HG02973 (cell line): ENCODE measurements around the gene PTBP1.
"Not testable (repeated sequence)": the region's sequence is repeated elsewhere in the genome, so short reads cannot be mapped to it uniquely, and the experiment has no call there.

Source experiments
- ATAC-seq: cut with Tn5 transposase; IDR thresholded peaks from one replicate; pipeline ENCODE4 v1.9.1; 2021; ENCODE audit warnings: moderate library complexity; ENCODE audit not compliant: unreplicated experiment

The PTBP1 gene

DNA sequence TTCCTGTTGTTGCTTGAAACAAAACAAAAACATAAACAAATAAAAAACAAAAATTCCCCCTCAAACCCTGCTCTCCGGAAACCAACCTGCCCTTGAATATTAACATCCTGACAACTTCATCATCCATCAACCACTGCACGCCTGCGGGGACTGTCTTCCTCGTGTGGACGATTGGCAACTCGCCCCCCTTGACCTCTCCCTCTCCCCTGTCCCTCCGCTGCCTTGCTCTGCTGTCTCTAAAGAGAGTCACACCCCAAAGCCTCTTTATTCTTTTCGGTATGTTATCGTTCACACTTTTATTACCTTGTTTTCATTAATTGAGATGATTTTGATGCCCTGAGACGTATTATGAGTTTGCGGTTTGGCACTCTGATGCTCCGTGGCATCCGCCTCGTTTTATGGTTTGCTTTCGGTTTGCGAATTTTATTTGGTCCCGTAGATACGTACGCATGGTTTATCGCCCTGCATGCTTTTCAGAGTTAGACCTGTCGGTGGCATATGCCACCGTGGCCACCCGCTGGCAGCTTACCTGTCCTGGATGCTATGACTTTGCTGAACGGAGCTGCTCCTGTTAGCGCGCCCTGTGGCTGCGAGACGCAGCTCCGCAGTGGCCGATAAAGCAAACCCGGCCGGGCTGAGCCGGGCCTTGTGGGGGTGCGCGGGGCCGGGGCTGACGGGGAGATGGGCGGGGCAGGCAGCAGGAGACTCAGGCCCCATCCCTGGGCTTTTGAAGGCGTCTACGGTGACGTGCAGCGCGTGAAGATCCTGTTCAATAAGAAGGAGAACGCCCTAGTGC, 10.6 kb downstream of the PTBP1 start:
- no peak for ATAC-seq

DNA sequence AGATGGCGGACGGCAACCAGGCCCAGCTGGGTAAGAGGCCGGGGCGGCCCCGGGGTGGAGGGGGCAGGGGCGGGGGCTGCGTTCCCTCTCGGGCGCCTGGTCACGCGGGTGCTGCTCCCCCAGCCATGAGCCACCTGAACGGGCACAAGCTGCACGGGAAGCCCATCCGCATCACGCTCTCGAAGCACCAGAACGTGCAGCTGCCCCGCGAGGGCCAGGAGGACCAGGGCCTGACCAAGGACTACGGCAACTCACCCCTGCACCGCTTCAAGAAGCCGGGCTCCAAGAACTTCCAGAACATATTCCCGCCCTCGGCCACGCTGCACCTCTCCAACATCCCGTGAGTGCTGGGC, 11.1 kb downstream of the PTBP1 start:
- no peak for ATAC-seq

DNA sequence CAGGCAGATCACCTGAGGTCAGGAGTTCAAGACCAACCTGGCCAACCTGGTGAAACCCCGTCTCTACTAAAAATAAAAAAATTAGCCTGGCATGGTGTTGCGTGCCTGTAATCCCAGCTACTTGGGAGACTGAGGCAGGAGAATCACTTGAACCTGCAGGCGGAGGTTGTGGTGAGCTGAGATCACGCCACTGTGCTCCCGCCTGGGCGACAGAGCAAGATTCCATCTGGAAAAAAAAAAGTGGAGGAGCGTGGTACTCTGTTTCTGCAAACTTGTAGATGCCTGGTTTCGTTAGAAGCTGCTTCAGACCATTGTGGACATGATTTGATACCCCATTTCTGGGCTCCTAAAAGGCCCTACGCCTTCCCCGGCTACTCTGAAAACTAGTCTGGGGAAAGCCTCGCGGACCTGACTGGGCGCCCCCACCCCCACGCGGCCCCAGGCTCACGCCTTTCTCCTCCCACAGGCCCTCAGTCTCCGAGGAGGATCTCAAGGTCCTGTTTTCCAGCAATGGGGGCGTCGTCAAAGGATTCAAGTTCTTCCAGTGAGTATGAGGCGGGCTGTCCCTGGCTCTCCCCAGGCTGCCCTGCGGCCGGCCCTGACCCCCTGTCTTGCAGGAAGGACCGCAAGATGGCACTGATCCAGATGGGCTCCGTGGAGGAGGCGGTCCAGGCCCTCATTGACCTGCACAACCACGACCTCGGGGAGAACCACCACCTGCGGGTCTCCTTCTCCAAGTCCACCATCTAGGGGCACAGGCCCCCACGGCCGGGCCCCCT, 13.0 kb downstream of the PTBP1 start:
- no peak for ATAC-seq

DNA sequence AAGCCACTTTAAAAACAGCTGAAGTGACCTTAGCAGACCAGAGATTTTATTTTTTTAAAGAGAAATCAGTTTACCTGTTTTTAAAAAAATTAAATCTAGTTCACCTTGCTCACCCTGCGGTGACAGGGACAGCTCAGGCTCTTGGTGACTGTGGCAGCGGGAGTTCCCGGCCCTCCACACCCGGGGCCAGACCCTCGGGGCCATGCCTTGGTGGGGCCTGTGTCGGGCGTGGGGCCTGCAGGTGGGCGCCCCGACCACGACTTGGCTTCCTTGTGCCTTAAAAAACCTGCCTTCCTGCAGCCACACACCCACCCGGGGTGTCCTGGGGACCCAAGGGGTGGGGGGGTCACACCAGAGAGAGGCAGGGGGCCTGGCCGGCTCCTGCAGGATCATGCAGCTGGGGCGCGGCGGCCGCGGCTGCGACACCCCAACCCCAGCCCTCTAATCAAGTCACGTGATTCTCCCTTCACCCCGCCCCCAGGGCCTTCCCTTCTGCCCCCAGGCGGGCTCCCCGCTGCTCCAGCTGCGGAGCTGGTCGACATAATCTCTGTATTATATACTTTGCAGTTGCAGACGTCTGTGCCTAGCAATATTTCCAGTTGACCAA, 13.7 kb downstream of the PTBP1 start:
- ATAC-seq = no peak

DNA sequence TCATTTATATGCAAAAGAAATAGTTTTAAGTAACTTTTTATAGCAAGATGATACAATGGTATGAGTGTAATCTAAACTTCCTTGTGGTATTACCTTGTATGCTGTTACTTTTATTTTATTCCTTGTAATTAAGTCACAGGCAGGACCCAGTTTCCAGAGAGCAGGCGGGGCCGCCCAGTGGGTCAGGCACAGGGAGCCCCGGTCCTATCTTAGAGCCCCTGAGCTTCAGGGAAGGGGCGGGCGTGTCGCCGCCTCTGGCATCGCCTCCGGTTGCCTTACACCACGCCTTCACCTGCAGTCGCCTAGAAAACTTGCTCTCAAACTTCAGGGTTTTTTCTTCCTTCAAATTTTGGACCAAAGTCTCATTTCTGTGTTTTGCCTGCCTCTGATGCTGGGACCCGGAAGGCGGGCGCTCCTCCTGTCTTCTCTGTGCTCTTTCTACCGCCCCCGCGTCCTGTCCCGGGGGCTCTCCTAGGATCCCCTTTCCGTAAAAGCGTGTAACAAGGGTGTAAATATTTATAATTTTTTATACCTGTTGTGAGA, 14.3 kb downstream of the PTBP1 start:
- no peak for ATAC-seq

- no peak for ATAC-seq
Measured at GRCh38 chr19:812049-812746, 14.9 kb downstream of the PTBP1 start.

DNA sequence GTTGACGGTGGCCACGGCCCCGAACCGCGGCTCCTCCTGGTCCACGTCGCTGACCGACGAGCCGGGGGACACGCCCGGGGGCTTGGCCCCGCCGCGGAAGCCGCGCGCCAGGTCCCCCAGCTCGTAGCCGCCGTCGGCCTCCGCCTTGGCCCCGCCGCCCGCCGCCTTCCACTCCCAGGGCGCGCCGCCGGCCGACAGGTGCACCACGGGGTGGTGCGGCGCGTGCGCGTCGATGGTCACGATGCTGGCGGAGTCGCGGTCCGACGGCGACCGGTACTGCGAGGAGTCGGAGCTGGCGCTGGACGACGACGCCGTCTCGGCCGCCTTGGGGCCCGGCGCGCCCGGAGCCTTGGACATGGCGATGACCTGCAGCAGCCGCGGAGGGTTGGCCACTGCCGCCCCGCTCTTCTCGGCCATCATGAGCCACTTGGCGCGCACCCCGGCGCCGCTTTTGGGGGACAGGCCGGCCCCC, 15.5 kb downstream of the PTBP1 start:
- no peak for ATAC-seq

DNA sequence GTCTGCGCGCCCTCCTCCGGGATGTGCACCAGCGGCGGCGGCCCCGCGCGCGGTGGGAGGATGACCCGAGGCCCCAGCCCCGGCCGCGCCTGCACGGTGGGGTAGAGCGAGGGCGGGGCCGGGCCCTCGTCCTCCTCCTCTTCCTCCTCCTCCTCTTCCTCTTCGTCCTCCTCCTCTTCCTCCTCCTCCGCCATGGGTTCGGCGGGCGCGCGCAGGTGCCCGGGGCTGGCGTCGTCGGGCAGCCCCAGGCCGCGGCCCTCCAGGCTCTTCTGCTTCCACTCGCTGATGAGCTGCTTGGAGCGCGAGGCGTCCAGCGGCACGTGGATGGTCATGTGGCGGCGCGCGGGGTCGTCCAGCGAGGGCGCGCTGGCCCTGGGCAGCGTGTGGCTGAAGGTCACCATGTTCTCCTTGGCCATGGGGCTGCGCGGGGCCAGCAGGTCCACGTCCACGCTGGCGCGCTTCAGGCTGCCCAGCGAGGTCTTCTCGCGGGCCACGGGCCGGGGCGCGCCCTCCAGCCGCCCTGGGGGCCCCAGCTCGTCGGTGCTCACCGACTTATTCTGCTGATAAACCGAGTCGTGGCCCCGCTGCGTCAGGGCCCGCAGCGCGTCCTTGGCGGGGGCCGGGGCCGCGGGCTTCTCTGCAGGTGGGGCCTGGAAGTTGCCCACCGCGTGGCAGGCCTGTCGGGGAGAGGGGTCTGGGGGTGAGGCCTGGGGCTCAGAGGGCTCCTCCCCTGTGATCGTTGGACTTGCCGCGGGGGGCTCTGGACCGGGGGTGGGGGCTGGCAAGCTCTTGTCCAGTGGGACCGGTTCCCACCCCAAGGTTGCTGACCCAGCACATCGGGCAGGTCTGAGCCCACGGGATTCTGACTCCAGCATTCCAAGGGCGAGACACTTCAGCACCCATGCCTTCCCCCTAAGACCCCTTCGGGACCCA, 16.2 kb downstream of the PTBP1 start:
- ATAC-seq = no peak

- no peak for ATAC-seq
Measured at GRCh38 chr19:814152-815078, 17.2 kb downstream of the PTBP1 start.

- no peak for ATAC-seq
Measured at GRCh38 chr19:815079-815774, 18.0 kb downstream of the PTBP1 start.

DNA sequence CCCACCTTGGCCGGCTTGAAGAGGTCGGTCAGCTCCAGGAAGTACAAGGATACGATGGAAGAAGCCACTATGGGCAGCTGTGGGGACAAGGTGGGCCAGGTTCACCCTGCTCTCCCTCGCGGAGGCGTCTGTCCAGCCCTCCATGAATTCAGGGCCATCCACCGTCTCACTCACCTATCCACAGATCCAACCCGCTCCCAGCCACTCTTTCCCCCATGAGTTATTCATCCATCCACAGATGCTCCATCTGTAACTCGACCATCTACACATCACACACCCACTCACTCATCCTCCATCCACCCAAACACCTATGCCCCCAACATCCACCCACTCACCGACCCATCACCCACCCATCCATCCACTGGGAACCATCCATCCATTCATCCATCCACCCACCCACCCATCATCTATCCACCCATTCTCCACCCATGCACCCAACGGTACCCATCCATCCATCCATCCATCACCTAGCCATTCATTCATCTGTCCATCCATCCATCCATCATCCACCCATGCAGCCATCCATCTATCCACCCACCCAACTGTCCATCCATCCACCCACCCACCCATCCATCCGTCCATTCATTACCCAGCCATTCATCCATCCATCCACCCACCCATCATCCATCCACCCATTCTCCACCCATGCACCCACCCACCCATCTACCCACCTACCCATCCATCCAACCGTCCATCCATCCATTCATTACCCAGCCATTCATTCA, 18.7 kb downstream of the PTBP1 start:
- no peak for ATAC-seq

DNA sequence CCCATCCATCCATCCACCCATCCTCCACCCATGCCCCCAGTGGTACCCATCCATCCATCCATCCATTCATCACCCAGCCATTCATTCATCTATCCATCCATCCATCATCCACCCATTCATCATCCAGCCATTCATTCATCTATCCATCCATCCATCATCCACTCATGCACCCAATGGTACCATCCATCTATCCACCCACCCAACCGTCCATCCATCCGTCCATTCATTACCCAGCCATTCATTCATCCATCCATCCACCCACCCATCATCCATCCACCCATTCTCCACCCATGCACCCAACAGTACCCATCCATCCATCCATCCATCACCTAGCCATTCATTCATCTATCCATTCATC, 19.2 kb downstream of the PTBP1 start:
- no peak for ATAC-seq

DNA sequence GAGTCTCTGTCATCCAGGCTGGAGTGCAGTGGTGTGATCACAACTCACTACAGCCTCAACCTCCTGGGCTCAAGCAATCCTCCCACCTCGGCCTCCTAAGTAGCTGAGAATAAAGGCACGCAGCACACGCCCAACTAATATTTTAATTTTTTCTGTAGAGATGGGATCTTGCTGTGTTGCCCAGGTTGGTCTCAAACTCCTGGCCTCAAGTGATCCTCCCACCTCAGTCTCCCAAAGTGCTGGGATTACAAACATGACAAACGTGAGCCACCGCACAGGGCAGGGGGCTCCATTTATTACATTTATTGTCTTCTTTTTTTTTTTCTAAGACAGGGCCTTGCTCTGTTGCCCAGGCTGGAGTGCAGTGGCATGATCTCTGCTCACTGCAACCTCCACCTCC, 23.0 kb downstream of the PTBP1 start:
- ATAC-seq = not testable (repeated sequence)

- no peak for ATAC-seq
Measured at GRCh38 chr19:821231-821824, 24.1 kb downstream of the PTBP1 start.

DNA sequence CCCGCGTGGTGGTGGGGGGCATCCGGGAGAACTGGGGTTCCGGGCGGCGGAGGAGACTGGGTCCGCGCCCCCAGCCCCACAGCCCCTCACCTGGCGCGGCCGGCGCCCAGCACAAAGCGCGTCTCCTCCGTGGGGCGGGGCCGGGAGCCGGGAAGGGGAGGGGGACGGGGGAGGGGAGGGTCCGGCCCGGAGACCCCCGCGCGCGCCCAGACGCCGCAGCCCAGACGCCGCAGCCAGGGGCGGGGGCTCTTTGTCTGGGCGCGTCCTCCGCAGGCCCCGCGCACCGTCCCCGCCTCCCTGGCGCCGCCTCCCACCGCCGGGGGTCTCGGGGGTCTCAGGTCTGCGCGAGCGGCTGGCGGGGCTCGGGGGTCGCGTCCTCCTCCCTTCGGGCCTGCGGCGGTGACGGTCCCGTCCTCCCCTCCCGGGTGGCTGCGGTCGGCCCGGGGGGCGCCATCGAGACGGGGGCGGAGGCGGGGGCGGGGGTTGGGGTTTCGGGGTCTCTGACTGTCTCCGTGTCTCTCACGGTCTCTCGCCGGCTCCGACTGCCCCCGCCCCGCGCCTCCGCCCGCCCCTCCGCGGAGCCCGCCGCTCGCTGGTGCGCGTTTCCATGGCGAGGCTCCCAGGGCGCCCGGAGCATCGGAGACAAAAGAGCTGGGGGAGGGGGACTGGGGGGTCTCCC, 24.7 kb downstream of the PTBP1 start, which contains the start of gene PLPPR3:
PLPPR3 (minus strand) TSS at position 131 of the 679 bp plus-strand sequence. CDS start 396 bp downstream, outside the sequence.
- no peak for ATAC-seq

DNA sequence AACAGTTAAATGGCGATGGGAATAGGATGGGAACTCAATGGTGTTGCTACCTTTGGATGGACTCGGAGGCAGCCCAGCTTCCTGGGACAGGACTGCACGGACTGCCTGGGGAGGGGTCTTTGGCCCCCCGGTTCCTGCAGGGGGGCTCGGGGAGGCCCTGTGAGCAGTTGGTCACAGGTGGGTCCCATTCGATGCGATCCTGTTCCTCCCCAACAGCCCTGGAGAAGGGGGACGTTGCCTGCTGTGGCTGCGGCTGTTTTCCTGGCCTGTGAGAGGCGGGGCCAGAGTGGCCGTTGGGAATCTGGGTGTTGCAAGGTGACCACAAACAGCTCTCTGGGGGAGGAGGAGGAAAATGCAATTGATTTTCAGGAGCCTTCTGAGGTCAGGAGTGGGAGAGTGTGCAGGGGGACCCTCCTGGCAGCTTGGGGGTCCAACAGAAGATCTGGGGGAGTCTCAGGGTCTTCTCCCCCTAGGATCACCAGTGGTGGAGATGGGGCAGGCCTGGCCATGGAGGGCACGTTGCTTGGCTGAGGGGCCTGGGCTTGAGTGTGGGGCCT, 26.4 kb downstream of the PTBP1 start:
- no peak for ATAC-seq
